Measurements from ENCODE around the gene NCBP3.
A peak's percentile ranks its signal among the peaks of the same experiment; 100 is the strongest.

Gene NCBP3

GRCh38 chr17:3804503-3804931 is 41.5 kb downstream of the NCBP3 start:
- Histone ChIP-seq H3K27ac (ENCODE audit: extremely low read depth, low read depth, low read length) (no peak overlapping the region), H3K4me1 (ENCODE audit: control insufficient read depth, insufficient read depth, low read length) (no peaks in the 10 kb centered on the region), H3K36me3 (ENCODE audit: control insufficient read depth in 2 of 2, insufficient read depth in 1 of 2, low read length in 2 of 2) (peaks cover 22 to 55% of the 10 kb centered on the region in 2 experiments), H3K4me3 (ENCODE audit: low read depth, low read length) (no peak overlapping the region), H3K9me3 (ENCODE audit: control insufficient read depth, insufficient read depth, low read depth, low read length) (no peaks in the 10 kb centered on the region)
- ChIA-PET POLR2A (no interaction called here), CTCF (interaction anchor here (0.7 to 1.4 kb wide), 2 partner anchors 67 to 74 kb away, joined by 3 to 5 read pairs; no protein-coding TSS in a partner anchor)
- TF ChIP-seq ZNF510 (tag by site-specific recombination; IDR thresholded peaks at IDR 0.05; ENCODE audit: insufficient replicate concordance) = no peak
- peak; percentile 25; the same call in 1 of the 2 replicates for TF ChIP-seq ZNF623 (tag by site-specific recombination; IDR thresholded peaks at IDR 0.05)

GRCh38 chr17:3803308-3803640 is 42.8 kb downstream of the NCBP3 start:
- H3K27ac ChIP-seq (ENCODE audit: extremely low read depth, low read depth, low read length) = no peak overlapping the region
- H3K36me3 ChIP-seq (ENCODE audit: control insufficient read depth in 2 of 2, insufficient read depth in 1 of 2, low read length in 2 of 2) = peaks cover 15 to 45% of the 10 kb centered on the region in 2 experiments; a peak in 2 of 3 replicates
- POLR2A ChIA-PET = no interaction called here
- no peaks in the 10 kb centered on the region for H3K4me1 ChIP-seq (ENCODE audit: control insufficient read depth, insufficient read depth, low read length)
- TF ChIP-seq IKZF3 (tag by site-specific recombination; IDR thresholded peaks at IDR 0.05) = no peak
- no peak for TF ChIP-seq ZNF157 (tag by site-specific recombination; IDR thresholded peaks at IDR 0.05)
- no peak for TF ChIP-seq ZNF311 (tag by site-specific recombination; IDR thresholded peaks at IDR 0.05; ENCODE audit: borderline replicate concordance)
- no peak for TF ChIP-seq ZNF16 (tag by site-specific recombination; IDR thresholded peaks at IDR 0.05; ENCODE audit: low read depth)
- TF ChIP-seq ZNF529 (tag by site-specific recombination; IDR thresholded peaks at IDR 0.05; ENCODE audit: insufficient replicate concordance) = no peak
- no peak for TF ChIP-seq ZNF398 (tag by site-specific recombination; IDR thresholded peaks at IDR 0.05)
- TF ChIP-seq ZXDB (tag by site-specific recombination; IDR thresholded peaks at IDR 0.05) = no peak
- no peak for TF ChIP-seq ZSCAN5A (tag by site-specific recombination; IDR thresholded peaks at IDR 0.05)
- no peak for TF ChIP-seq ZNF626 (tag by site-specific recombination; IDR thresholded peaks at IDR 0.05)
- TF ChIP-seq ZBTB7A (tag by site-specific recombination; IDR thresholded peaks at IDR 0.05; ENCODE audit: low read depth) = no peak
- TF ChIP-seq ZNF843 (tag by site-specific recombination; IDR thresholded peaks at IDR 0.05) = no peak
- TF ChIP-seq HOXD13 (CRISPR knock-in tag; IDR thresholded peaks at IDR 0.05; ENCODE audit: borderline replicate concordance) = no peak
- no peak for TF ChIP-seq ZNF792 (tag by site-specific recombination; IDR thresholded peaks at IDR 0.05)
- no peak for TF ChIP-seq ZNF155 (tag by site-specific recombination; IDR thresholded peaks at IDR 0.05)
- H3K9me3 ChIP-seq (ENCODE audit: control insufficient read depth, insufficient read depth, low read depth, low read length) = no peaks in the 10 kb centered on the region
- CTCF ChIA-PET = interaction anchor here (0.5 kb wide), 1 partner anchor 53 kb away, joined by 3 read pairs; no protein-coding TSS in a partner anchor
- H3K4me3 ChIP-seq (ENCODE audit: low read depth, low read length) = no peak overlapping the region

GRCh38 chr17:3802461-3803307 is 43.4 kb downstream of the NCBP3 start:
- peaks cover 12 to 39% of the 10 kb centered on the region in 2 experiments; a peak in 2 of 3 replicates for H3K36me3 ChIP-seq (ENCODE audit: control insufficient read depth in 2 of 2, insufficient read depth in 1 of 2, low read length in 2 of 2)
- ChIA-PET POLR2A (no interaction called here), CTCF (no interaction called here)
- H3K4me3 ChIP-seq (ENCODE audit: low read depth, low read length) = no peak overlapping the region
- TF ChIP-seq ZNF670 (tag by site-specific recombination; IDR thresholded peaks at IDR 0.05; ENCODE audit: low read depth) (no peak), ZNF837 (tag by site-specific recombination; IDR thresholded peaks at IDR 0.05) (no peak), GLIS1 (tag by site-specific recombination; IDR thresholded peaks at IDR 0.05) (no peak), ZNF280D (tag by site-specific recombination; IDR thresholded peaks at IDR 0.05) (no peak), ZSCAN18 (tag by site-specific recombination; IDR thresholded peaks at IDR 0.05) (no peak), KLF1 (tag by site-specific recombination; IDR thresholded peaks at IDR 0.05) (no peak), REPIN1 (tag by site-specific recombination; IDR thresholded peaks at IDR 0.05; ENCODE audit: low read depth) (no peak)
- H3K4me1 ChIP-seq (ENCODE audit: control insufficient read depth, insufficient read depth, low read length) = no peaks in the 10 kb centered on the region
- no peak overlapping the region for H3K27ac ChIP-seq (ENCODE audit: extremely low read depth, low read depth, low read length)
- H3K9me3 ChIP-seq (ENCODE audit: control insufficient read depth, insufficient read depth, low read depth, low read length) = no peaks in the 10 kb centered on the region

All from HEK293 (cell line).